Measurements from ENCODE around the gene DYNLL1. TPM values are rescaled to one million over a fixed set of nuclear protein-coding genes. Genes with fewer than 3 reads are reported as not detected.
A peak's percentile ranks its signal among the peaks of the same experiment; 100 is the strongest.

Gene DYNLL1
- total and polyA plus RNA-seq, 2 of the 13 experiments (the other 11 are each of a cell fraction or from before 2014, with no cell fraction given) = 271 to 294 TPM

GRCh38 chr12:120495731-120496412, at the start of gene DYNLL1 (continued):
- TF ChIP-seq, protein P1, sequence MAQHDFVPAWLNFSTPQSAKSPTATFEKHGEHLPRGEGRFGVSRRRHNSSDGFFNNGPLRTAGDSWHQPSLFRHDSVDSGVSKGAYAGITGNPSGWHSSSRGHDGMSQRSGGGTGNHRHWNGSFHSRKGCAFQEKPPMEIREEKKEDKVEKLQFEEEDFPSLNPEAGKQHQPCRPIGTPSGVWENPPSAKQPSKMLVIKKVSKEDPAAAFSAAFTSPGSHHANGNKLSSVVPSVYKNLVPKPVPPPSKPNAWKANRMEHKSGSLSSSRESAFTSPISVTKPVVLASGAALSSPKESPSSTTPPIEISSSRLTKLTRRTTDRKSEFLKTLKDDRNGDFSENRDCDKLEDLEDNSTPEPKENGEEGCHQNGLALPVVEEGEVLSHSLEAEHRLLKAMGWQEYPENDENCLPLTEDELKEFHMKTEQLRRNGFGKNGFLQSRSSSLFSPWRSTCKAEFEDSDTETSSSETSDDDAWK (CRISPR knock-in tag; IDR thresholded peaks at IDR 0.05) = no peak
- TF ChIP-seq AHR (CRISPR knock-in tag; IDR thresholded peaks at IDR 0.05) (peak; percentile 90), SAP130 (CRISPR knock-in tag; IDR thresholded peaks at IDR 0.05; ENCODE audit: low read depth) (peak; percentile 99), PCBP2 (optimal IDR thresholded peaks at IDR 0.05; ENCODE audit: low read depth, low read length, poor library complexity, severe bottlenecking) (no peak), MTF2 (CRISPR knock-in tag; IDR thresholded peaks at IDR 0.05; ENCODE audit: borderline replicate concordance) (no peak), DR1 (CRISPR knock-in tag; IDR thresholded peaks at IDR 0.05) (peak; percentile 97), HOXA5 (CRISPR knock-in tag; IDR thresholded peaks at IDR 0.05) (peak; percentile 36; the same call in 1 of the 2 replicates), POLR2AphosphoS2 (IDR thresholded peaks at IDR 0.05; ENCODE audit: low read depth, low read length) (no peak), ZNF724P (CRISPR knock-in tag; IDR thresholded peaks at IDR 0.05; ENCODE audit: borderline replicate concordance) (no peak), ZFP90 (CRISPR knock-in tag; IDR thresholded peaks at IDR 0.05; ENCODE audit: borderline replicate concordance) (peak; percentile 61; the same call in 1 of the 2 replicates), ZBTB43 (CRISPR knock-in tag; conservative IDR thresholded peaks at IDR 0.05) (no peak; the same call in 1 of the 2 replicates), RBM39 (IDR thresholded peaks at IDR 0.05; ENCODE audit: low read depth, low read length, poor library complexity, severe bottlenecking) (peak; percentile 92), KLF6 (CRISPR knock-in tag; IDR thresholded peaks at IDR 0.05) (peak; percentile 12; the same call in 1 of the 2 replicates)
- TF ChIP-seq, protein P2, sequence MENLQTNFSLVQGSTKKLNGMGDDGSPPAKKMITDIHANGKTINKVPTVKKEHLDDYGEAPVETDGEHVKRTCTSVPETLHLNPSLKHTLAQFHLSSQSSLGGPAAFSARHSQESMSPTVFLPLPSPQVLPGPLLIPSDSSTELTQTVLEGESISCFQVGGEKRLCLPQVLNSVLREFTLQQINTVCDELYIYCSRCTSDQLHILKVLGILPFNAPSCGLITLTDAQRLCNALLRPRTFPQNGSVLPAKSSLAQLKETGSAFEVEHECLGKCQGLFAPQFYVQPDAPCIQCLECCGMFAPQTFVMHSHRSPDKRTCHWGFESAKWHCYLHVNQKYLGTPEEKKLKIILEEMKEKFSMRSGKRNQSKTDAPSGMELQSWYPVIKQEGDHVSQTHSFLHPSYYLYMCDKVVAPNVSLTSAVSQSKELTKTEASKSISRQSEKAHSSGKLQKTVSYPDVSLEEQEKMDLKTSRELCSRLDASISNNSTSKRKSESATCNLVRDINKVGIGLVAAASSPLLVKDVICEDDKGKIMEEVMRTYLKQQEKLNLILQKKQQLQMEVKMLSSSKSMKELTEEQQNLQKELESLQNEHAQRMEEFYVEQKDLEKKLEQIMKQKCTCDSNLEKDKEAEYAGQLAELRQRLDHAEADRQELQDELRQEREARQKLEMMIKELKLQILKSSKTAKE (CRISPR knock-in tag; IDR thresholded peaks at IDR 0.05; ENCODE audit: borderline replicate concordance) = 0 out of 2 replicates have a peak, but pooled peaks have one; percentile 21
- TF ChIP-seq, protein P3, sequence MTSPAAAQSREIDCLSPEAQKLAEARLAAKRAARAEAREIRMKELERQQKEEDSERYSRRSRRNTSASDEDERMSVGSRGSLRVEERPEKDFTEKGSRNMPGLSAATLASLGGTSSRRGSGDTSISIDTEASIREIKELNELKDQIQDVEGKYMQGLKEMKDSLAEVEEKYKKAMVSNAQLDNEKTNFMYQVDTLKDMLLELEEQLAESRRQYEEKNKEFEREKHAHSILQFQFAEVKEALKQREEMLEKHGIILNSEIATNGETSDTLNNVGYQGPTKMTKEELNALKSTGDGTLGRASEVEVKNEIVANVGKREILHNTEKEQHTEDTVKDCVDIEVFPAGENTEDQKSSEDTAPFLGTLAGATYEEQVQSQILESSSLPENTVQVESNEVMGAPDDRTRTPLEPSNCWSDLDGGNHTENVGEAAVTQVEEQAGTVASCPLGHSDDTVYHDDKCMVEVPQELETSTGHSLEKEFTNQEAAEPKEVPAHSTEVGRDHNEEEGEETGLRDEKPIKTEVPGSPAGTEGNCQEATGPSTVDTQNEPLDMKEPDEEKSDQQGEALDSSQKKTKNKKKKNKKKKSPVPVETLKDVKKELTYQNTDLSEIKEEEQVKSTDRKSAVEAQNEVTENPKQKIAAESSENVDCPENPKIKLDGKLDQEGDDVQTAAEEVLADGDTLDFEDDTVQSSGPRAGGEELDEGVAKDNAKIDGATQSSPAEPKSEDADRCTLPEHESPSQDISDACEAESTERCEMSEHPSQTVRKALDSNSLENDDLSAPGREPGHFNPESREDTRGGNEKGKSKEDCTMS (CRISPR knock-in tag; conservative IDR thresholded peaks at IDR 0.05) = no peak
- TF ChIP-seq, protein P4, sequence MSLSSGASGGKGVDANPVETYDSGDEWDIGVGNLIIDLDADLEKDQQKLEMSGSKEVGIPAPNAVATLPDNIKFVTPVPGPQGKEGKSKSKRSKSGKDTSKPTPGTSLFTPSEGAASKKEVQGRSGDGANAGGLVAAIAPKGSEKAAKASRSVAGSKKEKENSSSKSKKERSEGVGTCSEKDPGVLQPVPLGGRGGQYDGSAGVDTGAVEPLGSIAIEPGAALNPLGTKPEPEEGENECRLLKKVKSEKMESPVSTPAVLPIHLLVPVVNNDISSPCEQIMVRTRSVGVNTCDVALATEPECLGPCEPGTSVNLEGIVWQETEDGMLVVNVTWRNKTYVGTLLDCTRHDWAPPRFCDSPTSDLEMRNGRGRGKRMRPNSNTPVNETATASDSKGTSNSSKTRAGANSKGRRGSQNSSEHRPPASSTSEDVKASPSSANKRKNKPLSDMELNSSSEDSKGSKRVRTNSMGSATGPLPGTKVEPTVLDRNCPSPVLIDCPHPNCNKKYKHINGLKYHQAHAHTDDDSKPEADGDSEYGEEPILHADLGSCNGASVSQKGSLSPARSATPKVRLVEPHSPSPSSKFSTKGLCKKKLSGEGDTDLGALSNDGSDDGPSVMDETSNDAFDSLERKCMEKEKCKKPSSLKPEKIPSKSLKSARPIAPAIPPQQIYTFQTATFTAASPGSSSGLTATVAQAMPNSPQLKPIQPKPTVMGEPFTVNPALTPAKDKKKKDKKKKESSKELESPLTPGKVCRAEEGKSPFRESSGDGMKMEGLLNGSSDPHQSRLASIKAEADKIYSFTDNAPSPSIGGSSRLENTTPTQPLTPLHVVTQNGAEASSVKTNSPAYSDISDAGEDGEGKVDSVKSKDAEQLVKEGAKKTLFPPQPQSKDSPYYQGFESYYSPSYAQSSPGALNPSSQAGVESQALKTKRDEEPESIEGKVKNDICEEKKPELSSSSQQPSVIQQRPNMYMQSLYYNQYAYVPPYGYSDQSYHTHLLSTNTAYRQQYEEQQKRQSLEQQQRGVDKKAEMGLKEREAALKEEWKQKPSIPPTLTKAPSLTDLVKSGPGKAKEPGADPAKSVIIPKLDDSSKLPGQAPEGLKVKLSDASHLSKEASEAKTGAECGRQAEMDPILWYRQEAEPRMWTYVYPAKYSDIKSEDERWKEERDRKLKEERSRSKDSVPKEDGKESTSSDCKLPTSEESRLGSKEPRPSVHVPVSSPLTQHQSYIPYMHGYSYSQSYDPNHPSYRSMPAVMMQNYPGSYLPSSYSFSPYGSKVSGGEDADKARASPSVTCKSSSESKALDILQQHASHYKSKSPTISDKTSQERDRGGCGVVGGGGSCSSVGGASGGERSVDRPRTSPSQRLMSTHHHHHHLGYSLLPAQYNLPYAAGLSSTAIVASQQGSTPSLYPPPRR (CRISPR knock-in tag; IDR thresholded peaks at IDR 0.05; ENCODE audit: borderline replicate concordance) = no peak
